SH-SY5Y (cell line): Measurements from ENCODE around the gene SOX10.

Experiments
- GATA2 ChIP-seq: IDR thresholded peaks from 2 replicates; pipeline ENCODE4 v1.6.1; 2011; ENCODE audit warnings: mild to moderate bottlenecking, low read depth, low read length
- GATA3 ChIP-seq: IDR thresholded peaks from 2 replicates; pipeline ENCODE4 v1.6.1; 2011; ENCODE audit warnings: low read depth, mild to moderate bottlenecking, low read length, moderate library complexity

SOX10 gene

GRCh38 chr22:37983860-37984791 is at the start of gene SOX10:
Gene SOX10, minus strand, starts transcription at chr22:37984555. Its CDS starts 771 bp downstream, at chr22:37983784.
- TF ChIP-seq GATA2 (no peak), GATA3 (no peak)

GRCh38 chr22:38033522-38034277 is 49.3 kb upstream of the SOX10 start:
- no peak for TF ChIP-seq GATA3
- no peak for TF ChIP-seq GATA2

- no peak for TF ChIP-seq GATA2
- TF ChIP-seq GATA3, result no peak
Measured at GRCh38 chr22:38032681-38033521, 48.5 kb upstream of the SOX10 start.

GRCh38 chr22:38031491-38031890 is 47.1 kb upstream of the SOX10 start:
- TF ChIP-seq GATA3, result no peak
- TF ChIP-seq GATA2, result no peak

GRCh38 chr22:38030311-38031133 is 46.2 kb upstream of the SOX10 start:
- TF ChIP-seq GATA3 (no peak), GATA2 (no peak)

GRCh38 chr22:38029901-38030300 is 45.5 kb upstream of the SOX10 start:
- TF ChIP-seq GATA3 (no peak), GATA2 (no peak)

GRCh38 chr22:38029370-38029769 is 45.0 kb upstream of the SOX10 start:
- no peak for TF ChIP-seq GATA3
- TF ChIP-seq GATA2, result no peak

GRCh38 chr22:38028344-38029130 is 44.2 kb upstream of the SOX10 start:
- no peak for TF ChIP-seq GATA3
- TF ChIP-seq GATA2, result no peak

- TF ChIP-seq GATA2 (no peak), GATA3 (no peak)
Measured at GRCh38 chr22:38027487-38027886, 43.1 kb upstream of the SOX10 start.

- TF ChIP-seq GATA2, result no peak
- TF ChIP-seq GATA3, result no peak
Measured at GRCh38 chr22:38026130-38027111, 42.1 kb upstream of the SOX10 start.

- no peak for TF ChIP-seq GATA3
- no peak for TF ChIP-seq GATA2
Measured at GRCh38 chr22:38025514-38025913, 41.2 kb upstream of the SOX10 start.
